ENCODE data around the gene PPM1K. TPM values are rescaled to one million over a fixed set of nuclear protein-coding genes. Genes with fewer than 3 reads are reported as not detected.
"Not testable (repeated sequence)": the region's sequence is repeated elsewhere in the genome, so short reads cannot be mapped to it uniquely, and the experiment has no call there.

Gene PPM1K
- total and polyA plus RNA-seq, 10 donors, result 13.4 to 73.5 (median 45.0) TPM

DNA sequence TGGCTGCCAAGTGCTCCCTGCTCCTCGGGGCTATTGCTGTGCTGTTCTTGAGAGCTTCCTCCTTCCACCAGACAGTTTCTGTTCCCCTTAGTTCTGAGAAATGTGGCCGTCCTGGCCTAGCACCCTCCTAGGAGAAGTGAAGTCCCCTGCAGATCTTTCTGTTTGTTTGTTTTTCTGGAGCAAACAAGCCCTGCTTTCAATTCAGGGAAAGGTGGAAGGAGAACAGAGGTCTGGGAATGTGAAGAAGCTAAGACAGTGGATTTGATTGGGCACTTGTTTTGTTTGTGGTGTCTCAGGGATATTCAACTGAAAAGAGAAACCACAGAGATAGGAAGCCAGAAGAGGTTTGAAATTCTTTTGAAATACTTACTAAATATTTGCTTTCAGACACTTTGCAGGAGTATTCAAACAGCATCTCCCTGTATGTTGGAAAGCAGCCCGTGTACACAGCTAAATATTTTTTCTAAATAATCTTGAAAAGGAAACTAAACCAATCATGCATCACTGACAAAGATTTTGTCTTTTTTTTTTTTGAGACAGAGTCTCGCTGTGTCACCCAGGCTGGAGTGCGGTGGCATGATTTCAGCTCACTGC lies 36.5 kb upstream of the PPM1K start:
- WGBS, 5 donors, result 14 to 27% (median 23%) methylated on average over 5 of the region's 5 CpGs
- Histone ChIP-seq H3K36me3 (no peaks in the 10 kb centered on the region), H3K27ac (peak overlapping the region; percentile 43 to 85 (median 70)), H3K4me3 (peak overlapping the region in 1 of 8 donors; percentile 23), H3K4me1 (peaks cover 4 to 27% (median 21%) of the 10 kb centered on the region in 6 donors), H3K27me3 (replicated peaks in 1 of 7) (no peaks in the 10 kb centered on the region), H3K9me3 (no peaks in the 10 kb centered on the region)
- peak; percentile 81 for DNase-seq
- intact Hi-C loops (cut with DNase I; ENCODE audit: low total_unique reads), result no loop called here
- no peak for TF ChIP-seq POLR2AphosphoS5 (IDR thresholded peaks at IDR 0.05)
- TF ChIP-seq POLR2A (IDR thresholded peaks at IDR 0.05), result no peak

DNA sequence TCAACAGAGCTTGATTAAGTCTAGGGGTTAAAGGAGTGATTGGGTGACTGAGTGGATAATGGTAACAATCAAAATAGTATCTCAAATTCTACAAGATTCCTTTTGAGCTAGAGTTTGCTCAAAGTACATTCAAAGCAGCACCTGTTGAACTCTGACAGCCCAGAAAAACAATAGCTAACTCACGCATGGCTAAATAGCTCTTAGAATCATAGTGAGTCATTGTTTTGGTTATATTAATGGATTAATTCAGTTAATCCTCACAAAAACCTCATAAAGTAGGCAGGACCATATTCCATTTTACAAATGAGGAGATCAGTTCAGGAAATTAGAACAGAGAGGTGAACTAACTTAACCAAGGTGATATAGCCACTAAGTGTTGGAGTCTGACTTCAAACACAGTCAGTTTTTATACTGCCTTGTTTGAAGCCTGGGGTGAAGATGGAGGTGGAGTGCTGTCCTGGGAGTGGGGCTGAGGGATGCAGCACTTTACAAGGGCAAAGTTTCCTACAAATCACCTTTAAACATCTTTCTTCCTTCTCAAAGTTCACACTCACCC lies 35.9 kb upstream of the PPM1K start:
- 61 to 75% (median 70%) methylated on average over 1 of the region's 1 CpG for WGBS, 5 donors
- peak overlapping the region; percentile 43 to 85 (median 70) for H3K27ac ChIP-seq

DNA sequence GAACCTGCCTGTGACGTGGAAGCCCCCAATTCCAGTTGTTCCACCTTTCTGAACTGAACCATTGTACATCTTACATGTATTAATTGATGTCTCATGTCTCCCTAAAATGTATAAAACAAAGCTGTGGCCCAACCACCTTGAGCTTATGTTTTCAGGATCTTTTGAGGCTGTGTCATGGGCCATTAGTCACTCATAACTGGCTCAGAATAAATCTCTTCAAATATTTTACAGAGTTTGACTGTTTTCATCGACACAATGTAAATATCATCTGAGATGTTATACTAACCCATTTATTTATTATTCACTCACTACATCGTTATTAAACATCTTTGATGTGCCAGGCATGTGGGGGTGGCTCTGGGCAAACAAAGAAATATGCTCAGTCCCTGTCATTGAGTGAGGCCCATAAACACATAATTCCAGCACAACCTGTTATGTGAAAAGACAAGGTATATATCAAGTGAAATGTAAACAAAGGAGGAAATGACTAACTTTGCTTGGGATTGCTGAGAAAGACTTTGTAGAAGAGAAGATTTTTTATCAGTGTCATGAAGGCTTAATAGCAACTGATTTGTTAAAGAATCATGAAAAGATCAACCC lies 34.5 kb upstream of the PPM1K start:
- Histone ChIP-seq H3K36me3 (no peaks in the 10 kb centered on the region), H3K27ac (peak overlapping the region in 3 of 8 donors; percentile 71 to 85 (median 77)), H3K27me3 (replicated peaks in 1 of 7) (no peaks in the 10 kb centered on the region), H3K9me3 (no peaks in the 10 kb centered on the region), H3K4me3 (no peak overlapping the region), H3K4me1 (peaks cover 4 to 27% (median 21%) of the 10 kb centered on the region in 6 donors)
- TF ChIP-seq, protein P1, sequence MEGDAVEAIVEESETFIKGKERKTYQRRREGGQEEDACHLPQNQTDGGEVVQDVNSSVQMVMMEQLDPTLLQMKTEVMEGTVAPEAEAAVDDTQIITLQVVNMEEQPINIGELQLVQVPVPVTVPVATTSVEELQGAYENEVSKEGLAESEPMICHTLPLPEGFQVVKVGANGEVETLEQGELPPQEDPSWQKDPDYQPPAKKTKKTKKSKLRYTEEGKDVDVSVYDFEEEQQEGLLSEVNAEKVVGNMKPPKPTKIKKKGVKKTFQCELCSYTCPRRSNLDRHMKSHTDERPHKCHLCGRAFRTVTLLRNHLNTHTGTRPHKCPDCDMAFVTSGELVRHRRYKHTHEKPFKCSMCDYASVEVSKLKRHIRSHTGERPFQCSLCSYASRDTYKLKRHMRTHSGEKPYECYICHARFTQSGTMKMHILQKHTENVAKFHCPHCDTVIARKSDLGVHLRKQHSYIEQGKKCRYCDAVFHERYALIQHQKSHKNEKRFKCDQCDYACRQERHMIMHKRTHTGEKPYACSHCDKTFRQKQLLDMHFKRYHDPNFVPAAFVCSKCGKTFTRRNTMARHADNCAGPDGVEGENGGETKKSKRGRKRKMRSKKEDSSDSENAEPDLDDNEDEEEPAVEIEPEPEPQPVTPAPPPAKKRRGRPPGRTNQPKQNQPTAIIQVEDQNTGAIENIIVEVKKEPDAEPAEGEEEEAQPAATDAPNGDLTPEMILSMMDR (IDR thresholded peaks at IDR 0.05 in 8 of 11, conservative IDR thresholded peaks at IDR 0.05 in 3 of 11), result no peak
- no peak for TF ChIP-seq POLR2A (IDR thresholded peaks at IDR 0.05)
- TF ChIP-seq POLR2AphosphoS5 (IDR thresholded peaks at IDR 0.05), result no peak
- no peak for DNase-seq
- intact Hi-C loops (cut with DNase I; ENCODE audit: low total_unique reads), result no loop called here
- 91 to 96% (median 94%) methylated on average over 3 of the region's 3 CpGs for WGBS, 5 donors

More for the DNA sequence above, 35.9 kb upstream of the PPM1K start:
- H3K4me3 ChIP-seq, result peak overlapping the region in 1 of 8 donors; percentile 23
- no peak for DNase-seq
- H3K4me1 ChIP-seq, result peaks cover 4 to 27% (median 21%) of the 10 kb centered on the region in 6 donors
- TF ChIP-seq, protein P1 (IDR thresholded peaks at IDR 0.05 in 8 of 11, conservative IDR thresholded peaks at IDR 0.05 in 3 of 11), result no peak
- TF ChIP-seq POLR2AphosphoS5 (IDR thresholded peaks at IDR 0.05), result no peak
- no peak for TF ChIP-seq POLR2A (IDR thresholded peaks at IDR 0.05)
- intact Hi-C loops (cut with DNase I; ENCODE audit: low total_unique reads), result no loop called here
- no peaks in the 10 kb centered on the region for H3K27me3 ChIP-seq (replicated peaks in 1 of 7)
- no peaks in the 10 kb centered on the region for H3K9me3 ChIP-seq
- H3K36me3 ChIP-seq, result no peaks in the 10 kb centered on the region

DNA sequence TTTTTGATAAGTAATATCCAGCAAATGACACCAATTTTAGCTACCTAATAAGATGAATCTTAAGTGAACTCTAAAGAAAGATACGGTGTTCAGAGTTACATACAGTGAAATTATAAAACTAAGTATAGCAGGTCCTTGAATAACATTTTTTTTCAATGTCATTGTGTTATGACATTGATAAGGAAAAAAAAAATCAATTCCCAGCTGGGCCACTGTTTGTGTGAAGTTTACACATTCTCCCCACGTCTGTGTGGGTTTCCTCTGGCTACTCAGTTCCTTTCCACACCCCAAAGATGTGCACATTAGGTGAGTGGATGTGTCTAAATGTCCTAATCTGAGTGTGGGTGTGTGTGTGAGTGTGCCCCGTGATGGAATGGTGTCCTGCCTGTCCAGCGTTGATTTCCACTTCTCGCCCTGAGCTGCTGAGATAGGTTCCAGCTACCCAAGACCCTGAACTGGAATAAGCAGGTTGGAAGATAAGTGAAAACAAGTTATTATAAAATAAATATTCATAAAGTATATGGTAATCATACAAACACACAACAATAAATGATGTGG lies 31.2 kb upstream of the PPM1K start:
- intact Hi-C loops (cut with DNase I; ENCODE audit: low total_unique reads), result no loop called here
- no peak for DNase-seq
- no peak for TF ChIP-seq POLR2AphosphoS5 (IDR thresholded peaks at IDR 0.05)
- TF ChIP-seq POLR2A (IDR thresholded peaks at IDR 0.05), result no peak
- TF ChIP-seq, protein P1 (IDR thresholded peaks at IDR 0.05 in 8 of 11, conservative IDR thresholded peaks at IDR 0.05 in 3 of 11), result no peak
- Histone ChIP-seq H3K4me1 (peaks cover 0 to 14% (median 11%) of the 10 kb centered on the region in 6 donors), H3K9me3 (peaks cover 0 to 20% (median 14%) of the 10 kb centered on the region in 8 donors), H3K4me3 (no peak overlapping the region), H3K36me3 (no peaks in the 10 kb centered on the region), H3K27me3 (replicated peaks in 1 of 7) (no peaks in the 10 kb centered on the region), H3K27ac (no peak overlapping the region)
- 71 to 78% (median 75%) methylated on average over 5 of the region's 5 CpGs for WGBS, 5 donors

DNA sequence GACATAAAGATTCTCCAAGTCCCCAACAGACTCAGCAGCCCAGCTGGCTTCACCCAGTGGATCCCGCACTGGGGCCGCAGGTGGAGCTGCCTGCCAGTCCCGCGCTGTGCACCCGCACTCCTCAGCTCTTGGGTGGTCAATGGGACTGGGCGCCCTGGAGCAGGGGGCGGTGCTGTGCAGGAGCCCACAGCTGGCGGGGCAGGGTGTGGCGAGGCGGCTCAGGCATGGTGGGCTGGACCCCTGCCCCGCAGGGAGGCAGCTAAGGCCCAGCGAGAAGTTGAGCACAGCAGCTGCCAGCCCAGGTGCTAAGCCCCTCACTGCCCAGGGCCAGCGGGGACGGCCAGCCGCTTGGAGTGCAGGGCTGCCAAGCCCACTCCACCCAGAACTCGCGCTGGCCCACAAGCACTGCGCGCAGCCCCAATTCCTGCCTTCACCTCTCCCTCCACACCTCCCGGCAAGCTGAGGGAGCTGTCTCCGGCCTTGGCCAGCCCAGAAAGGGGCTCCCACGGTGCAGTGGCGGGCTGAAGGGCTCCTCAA lies 28.8 kb upstream of the PPM1K start:
- H3K9me3 ChIP-seq, result peaks cover 0 to 20% (median 14%) of the 10 kb centered on the region in 8 donors
- H3K36me3 ChIP-seq; H3K4me3 ChIP-seq; H3K27me3 ChIP-seq (replicated peaks in 1 of 7); intact Hi-C loops (cut with DNase I; ENCODE audit: low total_unique reads); H3K27ac ChIP-seq; DNase-seq; H3K4me1 ChIP-seq: not testable (repeated sequence)
- 95 to 97% (median 96%) methylated on average over 12 to 23 of the region's 23 CpGs for WGBS, 5 donors
